Astrocyte (in vitro differentiated cells and primary cell): ENCODE data around the gene TRIML1.

ENCODE experiments used
- CTCF ChIP-seq: IDR thresholded peaks from 2 replicates; pipeline ENCODE4 v1.5.1; 2011; ENCODE audit warnings: low read depth, mild to moderate bottlenecking, inconsistent platforms, low read length, moderate library complexity; ENCODE audit not compliant: insufficient read depth
- EZH2 ChIP-seq: IDR thresholded peaks from 2 replicates; pipeline ENCODE4 v1.6.1; 2012; ENCODE audit warnings: mild to moderate bottlenecking, low read length, inconsistent platforms; ENCODE audit not compliant: insufficient read depth

GRCh38 chr4:188196134-188196735 lies 57.0 kb downstream of the TRIML1 start:
- TF ChIP-seq EZH2 (no peak), CTCF (no peak)
